HG03060 (cell line): ENCODE data around the gene PRG3.
"Not testable (repeated sequence)": the region's sequence is repeated elsewhere in the genome, so short reads cannot be mapped to it uniquely, and the experiment has no call there.

Experiments
- ATAC-seq: cut with Tn5 transposase; IDR thresholded peaks from one replicate; pipeline ENCODE4 v1.9.1; 2021; ENCODE audit warnings: low read depth, moderate number of reproducible peaks; ENCODE audit not compliant: unreplicated experiment

The PRG3 gene

DNA sequence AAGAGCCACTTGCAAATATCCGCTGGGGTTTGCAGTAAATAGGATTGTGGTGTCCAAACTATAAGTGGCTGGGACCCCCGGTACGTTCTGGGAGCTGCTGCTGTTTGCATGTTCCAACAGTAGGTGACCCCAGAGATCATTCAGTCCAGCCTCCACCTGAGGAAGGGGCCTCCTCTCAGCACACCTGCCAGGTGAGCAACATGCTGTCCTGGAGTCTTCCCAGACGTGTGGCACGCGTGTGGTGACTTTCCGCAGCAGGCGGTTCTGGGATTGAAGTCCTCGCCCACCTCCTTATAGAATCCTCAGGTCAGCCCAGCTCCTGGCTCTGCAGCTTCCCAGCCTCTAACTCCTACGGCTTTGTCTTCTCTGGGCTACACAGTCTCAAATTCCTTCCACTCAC, 36.1 kb downstream of the PRG3 start:
- ATAC-seq: no peak

DNA sequence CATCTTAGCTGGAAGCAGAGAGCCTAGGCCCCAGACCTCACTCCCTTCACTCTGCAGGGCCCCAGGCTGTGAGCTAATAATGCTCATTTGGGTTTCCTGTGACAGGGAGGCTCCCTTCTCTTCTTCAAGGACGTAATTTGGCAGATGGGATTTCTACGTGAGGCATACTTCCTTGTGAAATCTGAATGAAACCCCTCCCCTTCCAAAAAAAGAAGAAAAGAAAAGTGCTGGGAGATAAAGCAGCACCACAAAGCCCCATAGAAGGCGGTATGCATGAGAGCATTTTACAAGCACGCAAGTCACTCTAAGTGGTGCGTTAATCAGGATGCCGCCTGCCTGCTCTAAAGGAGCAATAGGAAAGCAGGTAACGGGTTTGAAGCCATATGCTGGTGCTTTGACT, 37.1 kb downstream of the PRG3 start:
- no peak for ATAC-seq

DNA sequence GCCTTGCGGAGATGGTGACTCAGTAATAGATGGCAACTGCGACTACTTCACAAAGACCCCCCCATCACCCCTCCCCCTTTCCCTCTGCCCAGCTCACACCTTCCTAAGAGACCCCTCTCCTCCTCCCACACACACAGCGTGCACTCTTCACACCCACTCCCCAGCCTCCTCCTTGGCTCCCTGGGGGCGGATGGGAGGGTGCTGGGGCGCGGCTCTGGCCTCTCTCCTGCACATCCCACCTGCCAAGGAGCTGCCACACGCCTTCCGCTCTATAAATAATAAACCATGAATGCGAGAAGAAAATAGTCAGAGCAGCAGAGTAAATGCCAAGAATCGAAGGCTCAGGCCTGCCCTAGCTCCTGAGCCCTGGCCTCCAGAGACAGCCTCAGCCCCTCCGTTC, 38.2 kb downstream of the PRG3 start:
- no peak for ATAC-seq

DNA sequence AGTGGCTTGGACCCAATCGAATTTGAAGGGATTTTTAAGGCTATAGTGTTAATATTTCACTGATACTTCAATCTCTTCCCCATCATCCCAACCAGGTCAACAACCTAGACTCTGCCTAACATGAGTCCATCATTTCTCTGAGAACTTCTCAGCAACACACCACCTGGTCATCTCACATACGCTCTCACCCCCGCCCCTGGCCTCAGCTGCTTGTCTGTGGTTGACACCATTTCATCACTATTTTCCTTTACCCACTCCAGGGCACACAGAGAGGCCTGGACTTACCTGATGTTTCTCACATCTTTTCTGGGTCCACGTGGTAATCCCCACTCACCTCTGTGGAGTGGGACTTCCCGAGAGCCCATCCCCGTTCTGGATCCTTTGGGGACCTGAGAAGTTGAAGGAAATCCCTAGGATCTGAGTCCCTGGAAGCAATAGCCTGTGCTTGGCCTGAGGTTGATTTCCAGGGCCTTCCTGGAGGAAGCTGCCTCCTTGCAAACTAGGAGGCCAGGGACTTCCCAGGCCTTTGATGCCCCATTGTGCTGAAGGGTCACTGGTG, 39.6 kb downstream of the PRG3 start:
- no peak for ATAC-seq

DNA sequence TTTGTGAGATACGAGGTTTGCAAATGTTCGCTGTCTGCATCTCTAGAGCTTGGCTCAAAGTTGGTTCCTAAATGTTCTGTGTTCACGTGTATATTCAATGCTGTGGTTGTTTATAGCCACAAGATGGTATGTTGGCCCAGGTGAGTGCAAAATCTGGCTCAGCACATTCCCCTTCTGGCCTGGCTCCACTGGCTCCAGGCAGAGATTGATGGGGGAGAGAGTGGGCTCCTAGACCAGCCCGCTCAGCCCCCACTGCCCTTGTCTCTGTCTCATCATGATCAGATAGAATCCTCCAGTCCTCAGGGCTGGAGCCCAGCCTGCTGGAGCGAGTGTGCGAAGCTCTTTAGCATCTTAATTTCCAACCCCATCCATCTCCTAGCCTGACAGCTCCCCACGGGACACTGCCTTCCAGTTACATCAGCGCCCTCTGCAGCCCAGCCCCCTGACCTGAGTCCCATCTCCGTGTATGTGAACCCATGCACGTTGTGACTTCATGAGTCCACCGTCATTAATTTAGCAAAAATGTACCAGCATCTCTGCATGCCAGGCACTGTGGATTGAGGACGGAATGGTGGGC, 40.8 kb downstream of the PRG3 start:
- ATAC-seq: no peak

DNA sequence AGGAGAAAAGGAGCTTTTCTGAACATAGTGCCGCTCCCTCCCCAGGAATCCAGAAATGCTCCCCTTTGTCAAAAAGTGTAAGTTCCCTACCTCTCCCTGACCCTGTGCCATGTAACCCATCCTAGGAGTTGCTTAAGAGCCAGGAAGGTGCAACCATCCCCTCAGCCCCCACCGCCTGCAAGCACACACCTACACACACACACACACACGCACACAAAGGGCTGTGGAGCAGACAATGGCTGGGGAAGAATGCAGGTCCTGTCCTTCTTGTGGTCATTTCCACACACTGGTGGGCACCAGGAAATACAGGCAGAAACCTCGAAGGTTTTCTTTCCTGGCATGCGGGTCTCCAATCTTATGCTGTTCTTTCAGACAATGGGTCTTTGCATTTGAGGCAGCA, 41.6 kb downstream of the PRG3 start:
- no peak for ATAC-seq

DNA sequence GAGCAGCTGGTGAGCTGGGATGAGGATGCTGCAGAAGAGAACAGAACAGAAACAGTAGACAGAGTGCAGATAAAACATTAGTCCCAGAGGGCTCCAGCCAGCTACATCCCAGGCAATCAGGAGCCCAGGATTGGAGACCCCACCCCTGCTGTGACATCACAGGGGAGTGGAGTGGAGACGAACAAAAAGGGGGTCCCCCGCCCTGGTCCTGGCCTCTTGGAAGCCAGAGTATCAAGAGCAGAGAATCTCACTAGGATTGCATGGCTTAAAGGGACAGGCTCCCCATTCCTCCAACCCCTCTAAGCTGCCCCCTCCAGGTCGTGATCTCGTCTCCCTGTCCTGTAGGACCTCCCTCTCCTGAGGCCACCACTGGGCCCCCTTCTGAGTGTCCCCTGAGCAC, 42.8 kb downstream of the PRG3 start, which contains the start of gene P2RX3:
P2RX3 (plus strand) TSS at position 211 of the 400 bp plus-strand sequence. CDS start 199 bp downstream, outside the sequence.
- ATAC-seq: no peak

DNA sequence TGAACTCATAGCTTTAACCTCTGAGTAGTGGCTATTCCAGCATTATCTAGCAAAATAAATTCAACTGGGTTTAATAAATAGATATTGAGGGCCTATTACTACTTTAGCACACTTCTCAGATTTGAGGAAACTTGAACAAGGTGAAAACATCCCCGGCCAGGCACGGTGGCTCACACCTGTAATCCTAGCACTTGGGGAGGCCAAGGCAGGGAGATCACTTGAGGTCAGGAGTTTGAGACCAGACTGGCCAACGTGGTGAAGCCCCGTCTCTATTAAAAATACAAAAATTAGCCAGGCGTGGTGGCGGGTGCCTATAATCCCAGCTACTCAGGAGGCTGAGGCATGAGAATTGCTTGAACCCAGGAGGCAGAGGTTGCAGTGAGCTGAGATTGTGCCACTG, 44.1 kb downstream of the PRG3 start:
- not testable (repeated sequence) for ATAC-seq

DNA sequence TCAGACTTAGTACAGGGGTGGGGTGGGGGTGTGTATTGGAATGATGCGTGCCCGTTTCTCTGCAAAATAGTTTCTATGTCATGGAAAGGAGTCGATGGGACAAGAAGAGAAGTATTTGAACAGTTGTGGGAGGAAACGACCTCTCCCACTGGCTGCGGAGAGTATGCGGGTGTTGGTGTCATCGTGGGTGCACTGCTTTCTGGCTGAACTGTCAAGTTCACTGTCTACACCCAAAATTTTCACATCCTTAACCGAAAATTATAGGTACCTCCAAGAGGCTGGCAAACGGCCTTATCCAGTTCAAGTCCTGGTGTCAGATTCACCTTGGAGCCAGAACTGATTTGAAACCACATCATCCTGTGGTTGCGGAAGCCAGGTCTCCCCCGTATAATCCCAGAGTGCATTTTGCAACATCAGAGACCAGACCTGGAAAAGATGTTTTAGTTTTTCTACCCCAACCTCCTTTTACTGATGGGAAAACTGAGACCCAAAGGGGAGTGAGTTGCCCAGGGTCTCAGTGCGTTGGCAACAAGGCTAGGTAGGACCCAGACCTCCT, 44.8 kb downstream of the PRG3 start:
- ATAC-seq: no peak

DNA sequence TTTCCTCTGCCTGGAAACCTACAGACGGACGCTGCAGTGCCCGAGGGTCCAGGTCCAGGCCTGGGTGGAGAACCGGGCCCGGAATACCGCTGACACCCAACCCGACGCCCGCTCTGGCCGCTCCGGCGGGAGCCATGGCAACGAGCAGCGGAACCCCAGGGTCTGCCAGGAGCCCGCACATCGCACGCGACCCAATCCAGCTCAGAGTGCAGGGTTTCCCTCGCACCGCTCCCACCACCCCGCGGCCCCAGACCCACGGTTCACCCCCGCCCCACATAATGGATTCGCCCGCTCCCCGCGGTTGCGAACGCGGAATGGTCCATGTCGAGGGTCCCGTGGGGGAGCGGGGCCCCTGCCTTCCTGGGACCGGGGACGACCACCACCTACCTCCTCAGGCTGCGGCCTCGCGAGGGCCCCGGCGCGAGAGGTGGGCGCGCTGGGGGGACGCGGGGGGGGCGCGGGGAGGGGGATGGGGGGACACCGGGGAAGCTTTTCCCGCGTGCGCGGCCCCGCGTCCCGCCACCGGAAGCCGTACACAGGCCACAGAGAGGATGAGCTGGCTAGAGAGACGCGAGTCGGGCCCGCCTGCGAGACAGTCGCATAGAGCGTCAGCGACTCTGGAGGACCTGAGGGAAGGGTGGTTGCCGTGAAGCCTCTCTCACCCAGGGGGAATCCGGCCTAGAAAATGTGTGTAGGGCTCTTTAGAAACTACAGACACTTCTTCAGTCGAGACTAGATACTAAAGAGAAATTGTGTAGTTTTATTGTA, 45.4 kb downstream of the PRG3 start, which contains the start of gene SSRP1:
SSRP1 (minus strand) TSS at position 550 of the 768 bp plus-strand sequence. CDS start 771 bp downstream, outside the sequence.
- peak; percentile 97 for ATAC-seq

DNA sequence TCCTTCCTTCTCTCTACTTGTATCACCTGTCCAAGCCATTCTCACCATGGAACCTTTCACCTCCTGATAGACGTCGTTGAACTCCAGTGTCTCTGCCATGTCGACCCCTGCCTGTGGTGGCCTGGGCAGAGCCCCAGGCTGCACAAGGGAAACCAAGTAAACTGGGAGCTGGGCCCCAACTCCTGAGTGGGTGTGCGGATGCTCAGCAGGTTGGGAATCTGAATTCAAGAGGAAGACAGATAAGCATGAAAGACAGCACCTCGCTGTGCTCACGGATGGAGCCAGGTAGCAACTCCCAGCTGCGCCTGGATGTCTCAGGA, 46.0 kb downstream of the PRG3 start:
- no peak for ATAC-seq

DNA sequence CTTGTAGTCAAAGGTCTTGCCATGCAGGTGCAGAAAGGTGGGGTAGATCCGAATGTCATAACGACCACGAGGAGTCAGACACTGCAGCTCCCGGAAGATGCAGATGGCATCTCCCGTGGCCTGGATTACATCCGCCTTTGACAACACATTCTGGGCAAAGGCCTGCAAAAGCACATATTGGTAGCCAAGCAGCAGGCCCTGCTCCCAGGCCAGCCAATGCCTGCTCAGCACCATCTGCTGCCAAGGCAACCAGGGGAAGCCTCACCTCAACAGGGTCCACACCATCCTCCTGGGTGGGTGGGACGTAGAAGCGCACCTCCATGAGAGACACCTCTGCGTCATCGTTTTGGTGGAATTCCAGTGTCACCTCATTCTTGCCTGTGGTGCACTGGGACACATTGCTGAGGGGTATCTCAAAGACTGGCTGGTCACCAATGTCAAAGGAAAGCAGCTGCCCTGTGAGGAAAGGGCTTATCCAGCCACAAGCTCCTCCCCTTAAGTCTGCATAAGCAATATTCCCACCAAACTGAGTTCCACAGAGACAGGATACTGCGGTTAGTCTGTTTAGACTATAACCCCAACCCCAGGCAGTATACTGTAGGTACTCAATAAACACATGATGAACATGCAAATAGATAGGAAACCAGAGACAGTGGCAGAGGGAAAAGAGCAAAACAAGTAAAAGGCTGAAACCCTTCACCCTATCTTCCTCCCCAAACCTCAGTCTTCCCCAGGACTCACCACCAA, 48.1 kb downstream of the PRG3 start:
- ATAC-seq: no peak

DNA sequence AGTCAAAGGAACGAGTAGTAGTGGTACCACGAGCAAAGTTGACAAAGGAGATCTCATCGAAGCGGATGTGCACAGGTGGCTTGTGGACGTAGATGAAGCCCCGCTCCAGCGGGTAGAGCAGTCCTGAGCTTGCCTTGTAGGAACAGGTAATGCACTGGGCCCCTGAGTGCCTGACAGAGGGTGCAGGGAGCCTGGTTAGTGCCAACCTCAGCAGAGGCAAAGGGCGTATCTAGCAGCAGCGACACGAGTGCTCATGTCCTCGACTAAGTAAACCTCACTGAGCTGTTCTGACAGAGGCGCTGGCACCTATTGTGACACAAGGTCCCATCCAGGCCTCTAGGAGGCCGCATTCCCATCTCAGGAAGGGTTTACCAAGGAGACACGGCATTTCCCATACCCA, 49.2 kb downstream of the PRG3 start:
- no peak for ATAC-seq

DNA sequence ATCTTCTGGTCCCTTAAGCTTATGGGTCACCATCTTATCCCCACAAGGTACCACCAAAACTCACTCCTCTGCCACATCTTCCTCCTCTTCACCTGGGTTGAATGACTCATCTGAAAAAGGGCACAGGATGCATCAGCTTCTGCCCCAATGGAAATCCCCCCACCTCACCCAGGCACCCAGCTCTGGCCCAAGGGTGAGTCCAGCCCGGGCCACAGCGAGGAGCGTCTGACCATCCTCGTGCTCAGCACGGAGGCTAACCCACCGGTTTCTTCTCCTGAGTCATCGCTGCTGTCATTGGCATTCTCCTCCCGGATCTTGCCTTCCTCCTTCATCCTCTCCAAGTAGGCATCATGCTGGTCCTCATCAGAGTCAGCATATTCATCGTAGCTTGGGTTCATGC, 50.9 kb downstream of the PRG3 start:
- ATAC-seq: no peak

DNA sequence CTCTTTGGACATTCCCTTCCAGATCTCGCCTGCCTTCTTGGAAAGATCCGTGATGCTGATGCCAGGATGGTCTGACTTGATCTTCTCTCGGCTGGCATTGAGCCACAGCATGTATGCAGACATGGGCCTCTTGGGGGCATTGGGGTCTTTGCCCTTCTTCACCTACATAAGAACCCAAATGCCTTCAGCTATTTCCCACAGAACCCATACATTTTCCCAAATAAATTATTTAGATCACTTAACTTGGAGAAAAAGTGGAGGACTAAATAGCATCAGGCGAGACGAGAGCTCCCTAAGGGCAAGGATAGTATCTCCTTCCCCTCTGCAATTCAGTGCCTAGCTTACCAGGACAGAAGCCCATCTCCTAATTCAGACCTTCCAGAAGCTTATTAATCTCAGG, 53.2 kb downstream of the PRG3 start:
- no peak for ATAC-seq
